ENCODE data around the gene JAG1.
A peak's percentile ranks its signal among the peaks of the same experiment; 100 is the strongest.

JAG1 gene

GRCh38 chr20:10641893-10642292, 31.9 kb downstream of the JAG1 start:
- H3K4me1 ChIP-seq (ENCODE audit: insufficient read depth, insufficient read length) = peaks cover 4% of the 10 kb centered on the region
- H3K27me3 ChIP-seq (ENCODE audit: insufficient read depth, insufficient read length) = no peaks in the 10 kb centered on the region
- no peak for DNase-seq (ENCODE audit: low read depth, low spot score)
- no peaks in the 10 kb centered on the region for H3K9me3 ChIP-seq (ENCODE audit: insufficient read depth, low read length)
- H3K4me3 ChIP-seq (ENCODE audit: insufficient read length, low read depth) = no peak overlapping the region
- no peak overlapping the region for H3K9ac ChIP-seq (ENCODE audit: insufficient read length, low read depth)
- TF ChIP-seq ZNF274 (IDR thresholded peaks at IDR 0.05; ENCODE audit: low read depth, low read length) = no peak
- TF ChIP-seq SUZ12 (IDR thresholded peaks at IDR 0.05; ENCODE audit: extremely low read depth, insufficient read depth, insufficient read length) = no peak
- no peak for TF ChIP-seq YY1 (IDR thresholded peaks at IDR 0.05; ENCODE audit: insufficient read depth, insufficient read length)
- H3K36me3 ChIP-seq (ENCODE audit: insufficient read depth, insufficient read length, low read length) = peaks cover 93% of the 10 kb centered on the region

- DNase-seq (ENCODE audit: low read depth, low spot score) = no peak
- Histone ChIP-seq H3K4me3 (ENCODE audit: insufficient read length, low read depth) (no peak overlapping the region), H3K4me1 (ENCODE audit: insufficient read depth, insufficient read length) (peaks cover 4% of the 10 kb centered on the region), H3K36me3 (ENCODE audit: insufficient read depth, insufficient read length, low read length) (peaks cover 93% of the 10 kb centered on the region), H3K9ac (ENCODE audit: insufficient read length, low read depth) (no peak overlapping the region), H3K27me3 (ENCODE audit: insufficient read depth, insufficient read length) (no peaks in the 10 kb centered on the region), H3K9me3 (ENCODE audit: insufficient read depth, low read length) (no peaks in the 10 kb centered on the region)
- TF ChIP-seq SUZ12 (IDR thresholded peaks at IDR 0.05; ENCODE audit: extremely low read depth, insufficient read depth, insufficient read length) = no peak
- TF ChIP-seq YY1 (IDR thresholded peaks at IDR 0.05; ENCODE audit: insufficient read depth, insufficient read length) = no peak
- TF ChIP-seq ZNF274 (IDR thresholded peaks at IDR 0.05; ENCODE audit: low read depth, low read length) = no peak
These were observed 32.3 kb downstream of the JAG1 start for GRCh38 chr20:10641467-10641866.

DNA sequence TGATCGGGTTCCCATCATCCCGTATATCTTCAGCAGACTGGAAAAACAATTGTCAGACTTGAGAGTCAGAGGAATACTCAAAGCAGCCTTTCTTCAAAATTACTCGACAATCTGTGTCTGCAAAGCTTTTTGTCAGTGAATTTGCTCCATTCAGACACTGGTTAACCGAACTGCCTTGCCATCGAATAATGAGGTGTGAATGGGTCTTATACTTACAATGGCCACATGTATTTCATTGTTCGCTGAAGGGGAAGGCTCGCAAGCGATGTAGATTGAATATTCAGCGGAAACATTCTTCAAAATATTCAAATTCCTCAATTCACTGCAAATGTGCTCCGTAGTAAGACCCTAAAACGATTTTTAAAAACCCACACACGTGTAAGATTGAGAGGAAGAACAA, 32.9 kb downstream of the JAG1 start:
- no peaks in the 10 kb centered on the region for H3K27me3 ChIP-seq (ENCODE audit: insufficient read depth, insufficient read length)
- H3K9ac ChIP-seq (ENCODE audit: insufficient read length, low read depth) = no peak overlapping the region
- H3K4me1 ChIP-seq (ENCODE audit: insufficient read depth, insufficient read length) = peaks cover 4% of the 10 kb centered on the region
- TF ChIP-seq SUZ12 (IDR thresholded peaks at IDR 0.05; ENCODE audit: extremely low read depth, insufficient read depth, insufficient read length) (no peak), YY1 (IDR thresholded peaks at IDR 0.05; ENCODE audit: insufficient read depth, insufficient read length) (no peak), ZNF274 (IDR thresholded peaks at IDR 0.05; ENCODE audit: low read depth, low read length) (no peak)
- no peaks in the 10 kb centered on the region for H3K9me3 ChIP-seq (ENCODE audit: insufficient read depth, low read length)
- no peak overlapping the region for H3K4me3 ChIP-seq (ENCODE audit: insufficient read length, low read depth)
- DNase-seq (ENCODE audit: low read depth, low spot score) = no peak
- peaks cover 90% of the 10 kb centered on the region for H3K36me3 ChIP-seq (ENCODE audit: insufficient read depth, insufficient read length, low read length)

- Histone ChIP-seq H3K27me3 (ENCODE audit: insufficient read depth, insufficient read length) (no peaks in the 10 kb centered on the region), H3K9me3 (ENCODE audit: insufficient read depth, low read length) (no peaks in the 10 kb centered on the region), H3K36me3 (ENCODE audit: insufficient read depth, insufficient read length, low read length) (peaks cover 80% of the 10 kb centered on the region), H3K4me1 (ENCODE audit: insufficient read depth, insufficient read length) (peaks cover 4% of the 10 kb centered on the region), H3K9ac (ENCODE audit: insufficient read length, low read depth) (no peak overlapping the region), H3K4me3 (ENCODE audit: insufficient read length, low read depth) (no peak overlapping the region)
- DNase-seq (ENCODE audit: low read depth, low spot score) = no peak
- TF ChIP-seq YY1 (IDR thresholded peaks at IDR 0.05; ENCODE audit: insufficient read depth, insufficient read length) = no peak
- no peak for TF ChIP-seq ZNF274 (IDR thresholded peaks at IDR 0.05; ENCODE audit: low read depth, low read length)
- TF ChIP-seq SUZ12 (IDR thresholded peaks at IDR 0.05; ENCODE audit: extremely low read depth, insufficient read depth, insufficient read length) = no peak
These were observed 33.9 kb downstream of the JAG1 start for GRCh38 chr20:10639737-10640556.

DNA sequence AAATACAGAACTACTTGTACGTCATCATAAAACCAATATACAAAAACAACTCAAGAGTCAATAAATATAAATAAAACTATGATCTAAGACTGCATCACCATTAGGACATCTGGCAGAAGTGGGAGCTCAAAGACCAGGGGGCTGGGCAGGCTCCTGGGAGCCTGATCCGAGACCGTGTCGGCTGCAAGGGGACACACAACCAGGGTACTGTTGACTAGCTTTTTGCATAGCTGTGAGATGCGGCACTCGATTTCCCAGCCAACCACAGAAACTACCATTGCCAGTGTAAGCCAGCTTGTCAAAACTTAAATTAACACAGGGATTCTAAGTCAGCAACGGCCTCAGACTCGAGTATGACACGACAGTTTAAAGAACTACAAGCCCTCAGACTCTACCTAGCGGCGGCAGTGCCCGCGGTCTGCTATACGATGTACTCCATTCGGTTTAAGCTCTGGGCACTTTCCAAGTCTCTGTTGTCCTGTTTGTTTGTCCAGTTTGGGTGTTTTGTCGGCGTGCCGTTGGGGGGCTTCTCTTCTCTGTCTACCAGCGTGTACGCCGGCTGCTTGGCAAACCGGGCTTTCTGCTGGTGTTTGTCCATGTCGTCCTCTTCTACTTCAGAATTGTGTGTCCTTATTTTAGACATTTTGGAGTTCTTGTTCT, 34.6 kb downstream of the JAG1 start:
- Histone ChIP-seq H3K27me3 (ENCODE audit: insufficient read depth, insufficient read length) (no peaks in the 10 kb centered on the region), H3K36me3 (ENCODE audit: insufficient read depth, insufficient read length, low read length) (peaks cover 73% of the 10 kb centered on the region), H3K4me3 (ENCODE audit: insufficient read length, low read depth) (no peak overlapping the region), H3K4me1 (ENCODE audit: insufficient read depth, insufficient read length) (peaks cover 4% of the 10 kb centered on the region), H3K9me3 (ENCODE audit: insufficient read depth, low read length) (no peaks in the 10 kb centered on the region), H3K9ac (ENCODE audit: insufficient read length, low read depth) (no peak overlapping the region)
- TF ChIP-seq SUZ12 (IDR thresholded peaks at IDR 0.05; ENCODE audit: extremely low read depth, insufficient read depth, insufficient read length) = no peak
- TF ChIP-seq ZNF274 (IDR thresholded peaks at IDR 0.05; ENCODE audit: low read depth, low read length) = no peak
- no peak for TF ChIP-seq YY1 (IDR thresholded peaks at IDR 0.05; ENCODE audit: insufficient read depth, insufficient read length)
- no peak for DNase-seq (ENCODE audit: low read depth, low spot score)

- Histone ChIP-seq H3K9ac (ENCODE audit: insufficient read length, low read depth) (no peak overlapping the region), H3K27me3 (ENCODE audit: insufficient read depth, insufficient read length) (no peaks in the 10 kb centered on the region), H3K9me3 (ENCODE audit: insufficient read depth, low read length) (no peaks in the 10 kb centered on the region), H3K36me3 (ENCODE audit: insufficient read depth, insufficient read length, low read length) (peaks cover 56% of the 10 kb centered on the region), H3K4me3 (ENCODE audit: insufficient read length, low read depth) (no peak overlapping the region), H3K4me1 (ENCODE audit: insufficient read depth, insufficient read length) (peaks cover 6% of the 10 kb centered on the region)
- DNase-seq (ENCODE audit: low read depth, low spot score) = peak; percentile 93
- TF ChIP-seq ZNF274 (IDR thresholded peaks at IDR 0.05; ENCODE audit: low read depth, low read length) (no peak), SUZ12 (IDR thresholded peaks at IDR 0.05; ENCODE audit: extremely low read depth, insufficient read depth, insufficient read length) (no peak), YY1 (IDR thresholded peaks at IDR 0.05; ENCODE audit: insufficient read depth, insufficient read length) (no peak)
These were observed 36.2 kb downstream of the JAG1 start for GRCh38 chr20:10637563-10637962.

DNA sequence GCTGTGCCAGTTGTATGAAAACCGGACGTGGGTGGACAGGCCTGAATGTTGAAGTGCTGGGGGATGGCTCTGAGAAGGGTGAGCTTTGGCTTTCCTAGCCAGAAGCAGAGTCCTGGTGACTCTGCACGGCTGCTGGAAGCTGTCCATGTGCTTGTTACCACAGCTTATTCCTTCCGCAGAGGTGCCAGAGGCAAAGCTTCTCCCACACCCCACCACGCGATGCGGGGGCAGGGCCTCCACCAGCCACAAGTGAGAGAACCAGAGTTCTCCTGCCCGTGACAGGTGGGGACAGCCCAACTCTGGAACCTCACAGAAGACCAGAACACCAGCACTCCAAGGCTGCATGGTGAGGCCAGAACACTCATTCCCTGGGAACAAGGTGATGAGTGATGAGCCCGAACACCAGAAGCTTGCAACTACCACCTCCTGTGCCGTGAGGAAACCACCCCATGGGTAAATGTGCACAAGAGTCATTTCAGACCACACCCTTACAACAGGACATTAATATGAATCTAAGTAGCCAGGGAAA, 36.7 kb downstream of the JAG1 start:
- H3K9ac ChIP-seq (ENCODE audit: insufficient read length, low read depth) = no peak overlapping the region
- H3K4me3 ChIP-seq (ENCODE audit: insufficient read length, low read depth) = no peak overlapping the region
- TF ChIP-seq YY1 (IDR thresholded peaks at IDR 0.05; ENCODE audit: insufficient read depth, insufficient read length) (no peak), SUZ12 (IDR thresholded peaks at IDR 0.05; ENCODE audit: extremely low read depth, insufficient read depth, insufficient read length) (no peak), ZNF274 (IDR thresholded peaks at IDR 0.05; ENCODE audit: low read depth, low read length) (no peak)
- peaks cover 52% of the 10 kb centered on the region for H3K36me3 ChIP-seq (ENCODE audit: insufficient read depth, insufficient read length, low read length)
- peaks cover 6% of the 10 kb centered on the region for H3K4me1 ChIP-seq (ENCODE audit: insufficient read depth, insufficient read length)
- H3K27me3 ChIP-seq (ENCODE audit: insufficient read depth, insufficient read length) = no peaks in the 10 kb centered on the region
- no peak for DNase-seq (ENCODE audit: low read depth, low spot score)
- H3K9me3 ChIP-seq (ENCODE audit: insufficient read depth, low read length) = no peaks in the 10 kb centered on the region

Measured in NT2/D1 (cell line).